NT2/D1 (cell line): ENCODE data around the gene AHDC1.

Experiments
- SUZ12 ChIP-seq: IDR thresholded peaks from 2 replicates; pipeline ENCODE4 v1.6.1; 2011; ENCODE audit not compliant: insufficient read length, insufficient read depth; ENCODE audit errors: extremely low read depth
- YY1 ChIP-seq: IDR thresholded peaks from 2 replicates; pipeline ENCODE4 v1.6.1; 2011; ENCODE audit not compliant: insufficient read length, insufficient read depth
- ZNF274 ChIP-seq: IDR thresholded peaks from 2 replicates; pipeline ENCODE4 v1.6.1; 2011; ENCODE audit warnings: mild to moderate bottlenecking, low read depth, low read length

GRCh38 chr1:27525296-27526272 is 78.4 kb downstream of the AHDC1 start:
- TF ChIP-seq ZNF274 (no peak), YY1 (no peak), SUZ12 (no peak)
